DMS 273 (cell line): Measurements from ENCODE around the gene PDIA6.
A peak's percentile ranks its signal among the peaks of the same experiment; 100 is the strongest.
"Not testable (repeated sequence)": the region's sequence is repeated elsewhere in the genome, so short reads cannot be mapped to it uniquely, and the experiment has no call there.

Experiments used
- DNase-seq: peaks from one replicate; lab custom pipeline; 2025; ENCODE audit not compliant: unreplicated experiment; lab: John Stamatoyannopoulos, UW

PDIA6 gene

DNA sequence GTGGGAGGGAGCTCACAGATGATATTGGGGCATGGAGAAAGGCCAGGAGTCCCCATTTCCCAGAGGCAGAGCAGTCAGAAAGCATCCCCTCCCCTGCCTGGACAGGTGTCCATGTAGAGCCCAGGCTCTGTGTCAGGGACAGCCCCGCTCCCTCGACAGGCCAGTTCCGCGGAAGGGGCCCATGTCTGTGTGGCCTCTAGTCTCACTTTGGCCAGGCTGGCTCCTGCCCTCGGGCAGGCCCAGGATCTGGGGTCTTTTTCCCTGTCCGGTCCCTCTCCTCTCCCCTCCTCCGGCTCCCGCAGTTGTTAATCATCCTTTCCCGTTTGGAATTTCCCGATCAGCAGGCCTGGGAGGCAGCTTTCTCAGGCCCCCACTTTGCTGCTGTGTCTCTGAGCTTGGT, 20.4 kb upstream of the PDIA6 start:
- no peak for DNase-seq

DNA sequence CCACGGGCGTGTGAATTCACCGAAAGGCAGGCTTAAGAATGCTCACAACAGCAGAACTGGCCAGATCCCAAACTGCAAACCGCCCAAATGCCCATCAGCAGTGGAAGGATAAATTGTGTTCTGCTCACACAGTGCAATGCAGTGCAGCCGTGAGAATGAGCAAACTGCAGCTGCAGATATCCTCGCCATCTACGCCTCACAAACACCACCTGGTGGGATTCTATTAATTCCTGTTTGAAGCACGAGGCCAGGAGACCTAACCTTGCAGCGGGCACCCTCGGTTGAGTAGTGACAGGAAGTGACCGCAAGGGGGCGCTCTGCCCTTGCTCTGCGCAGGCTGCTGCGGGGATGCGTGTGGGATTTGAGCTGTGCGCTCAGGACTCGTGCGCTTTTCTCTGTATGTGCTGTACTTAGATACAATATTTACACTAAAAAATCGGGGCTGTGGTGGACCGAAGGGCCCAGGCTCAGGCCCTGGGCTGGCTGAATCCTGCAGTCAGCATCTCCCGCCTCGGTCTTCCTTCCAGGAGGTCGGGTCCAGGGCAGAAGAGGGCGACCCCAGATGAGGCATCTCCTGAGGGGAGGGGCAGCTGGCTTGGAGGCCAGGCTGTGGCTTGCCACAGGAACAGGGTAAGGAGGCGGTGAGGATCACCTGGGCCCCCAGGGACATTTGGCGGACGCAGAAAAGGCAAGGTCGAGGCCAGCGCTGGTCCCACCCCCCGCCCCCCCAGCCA, 19.8 kb upstream of the PDIA6 start:
- DNase-seq = peak; percentile 94

DNA sequence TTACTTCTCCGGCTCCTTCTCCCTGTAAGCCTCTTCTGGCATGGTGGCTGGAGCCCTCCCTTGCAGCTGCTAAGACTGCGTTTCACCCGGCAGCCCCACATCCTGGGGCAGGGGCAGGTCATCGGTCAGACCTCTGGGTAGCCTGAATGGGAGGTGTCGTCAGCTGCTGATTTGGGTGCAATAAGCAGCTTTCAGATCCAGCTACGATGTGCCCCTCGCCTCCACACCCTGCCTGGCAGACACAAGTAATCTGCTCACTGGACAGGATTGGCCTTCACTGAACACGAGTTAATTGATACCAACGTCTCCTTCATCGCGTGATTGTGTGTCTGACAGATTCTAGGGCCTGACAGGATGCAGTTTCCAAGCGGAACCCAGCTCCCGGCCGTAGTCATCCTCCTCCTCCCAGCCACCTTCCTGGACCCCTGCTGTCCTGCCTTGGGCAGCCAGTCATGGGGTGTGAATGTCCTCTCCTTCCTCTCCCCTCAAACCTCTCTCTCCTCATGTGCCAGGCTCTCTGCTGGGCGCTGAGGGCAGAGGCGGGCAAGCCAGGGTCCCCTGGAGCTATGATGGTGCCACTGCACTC, 18.9 kb upstream of the PDIA6 start:
- DNase-seq = no peak

DNA sequence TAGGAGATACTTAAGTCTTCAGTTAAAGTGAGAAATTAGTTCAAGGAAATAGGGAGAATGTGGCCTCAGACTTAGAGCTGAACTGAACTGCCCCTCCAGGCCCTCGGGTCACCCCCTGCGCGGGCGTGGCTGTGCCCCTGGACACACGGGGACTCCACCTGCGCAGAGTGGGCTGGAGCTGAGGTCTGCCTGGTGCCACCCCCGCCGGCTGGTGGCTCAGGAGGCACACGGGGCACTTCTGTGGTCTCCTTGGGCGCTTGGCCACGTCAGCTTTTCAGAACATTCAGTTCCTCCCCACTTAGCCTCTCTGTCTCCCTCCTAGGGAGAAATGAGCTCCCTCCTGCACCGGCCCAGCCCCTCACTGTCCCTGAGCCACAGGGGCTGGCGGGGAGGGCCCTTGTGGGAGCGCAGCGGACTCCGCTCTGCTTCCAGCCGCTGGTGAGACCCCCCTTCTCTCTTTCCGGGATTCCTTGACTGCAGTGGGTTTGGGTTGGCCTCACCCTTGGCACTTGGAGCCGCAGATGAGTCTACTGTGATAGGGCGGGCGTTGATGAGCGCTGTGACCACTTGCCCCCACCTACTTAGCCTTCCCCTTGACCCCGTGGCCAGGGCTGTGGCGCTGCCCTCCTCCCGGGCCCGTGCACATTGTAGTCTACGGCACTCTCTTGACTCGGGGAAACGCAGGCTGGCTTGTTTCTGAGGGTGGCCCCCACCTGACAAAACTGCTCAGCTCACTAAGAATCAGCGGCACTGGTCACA, 18.2 kb upstream of the PDIA6 start:
- no peak for DNase-seq

DNA sequence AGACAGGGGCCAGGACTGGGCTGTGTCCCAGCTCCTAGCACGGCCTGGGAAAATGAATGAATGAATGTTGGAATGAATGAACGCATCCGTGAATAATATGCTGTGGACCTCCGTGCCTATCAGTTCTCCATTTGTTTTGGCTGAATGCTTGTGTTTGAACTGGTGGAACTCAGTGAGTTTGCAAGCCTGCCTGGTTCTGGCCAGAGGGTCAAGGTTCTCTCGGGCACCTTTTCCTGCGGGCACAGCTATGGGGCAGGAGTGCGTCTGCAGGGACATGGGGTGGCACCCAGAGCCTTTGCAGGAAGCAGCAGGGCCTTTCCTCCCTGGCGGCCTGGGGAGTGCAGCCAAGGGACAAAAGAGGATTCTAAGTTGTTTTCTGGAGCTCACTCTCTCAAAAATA, 17.6 kb upstream of the PDIA6 start:
- no peak for DNase-seq

DNA sequence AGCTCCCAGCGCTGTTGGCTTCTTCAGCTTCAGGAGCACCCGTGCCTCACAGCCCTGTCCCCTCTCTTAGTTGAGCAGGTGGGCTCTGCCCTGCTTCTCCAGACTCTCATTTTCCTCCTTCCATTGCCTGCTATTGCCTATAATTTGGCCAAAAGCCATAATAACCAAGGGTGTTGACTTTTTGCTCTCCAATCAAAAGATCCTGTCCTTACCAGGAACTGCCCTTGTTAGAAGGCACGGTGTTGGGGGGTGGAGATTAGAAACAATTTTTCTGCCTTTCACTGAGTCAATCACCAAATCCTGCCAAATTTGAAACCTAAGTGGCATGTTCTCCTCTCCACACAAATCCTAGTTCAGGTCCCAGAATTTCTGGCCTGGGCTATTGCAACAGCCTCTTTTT, 16.7 kb upstream of the PDIA6 start:
- no peak for DNase-seq

DNA sequence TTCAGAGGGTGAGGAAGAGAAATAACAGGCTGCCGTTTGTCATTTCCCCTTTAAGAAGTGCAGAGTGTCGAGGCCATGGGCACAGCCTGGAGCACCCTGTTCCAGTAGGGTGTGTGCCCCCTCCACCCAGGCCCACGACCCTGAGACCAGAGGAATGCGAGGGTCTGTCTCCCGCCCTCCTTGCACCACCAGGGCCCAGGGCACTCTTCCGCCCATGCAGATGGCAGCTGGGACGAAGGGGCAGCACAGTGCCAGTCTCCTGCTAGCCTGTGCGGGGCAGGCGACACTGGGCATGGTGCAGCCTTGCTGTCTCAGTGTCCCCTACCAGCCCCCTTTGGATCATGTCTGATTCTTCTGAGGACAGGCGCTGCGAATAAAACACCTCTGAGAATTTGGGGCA, 15.8 kb upstream of the PDIA6 start:
- no peak for DNase-seq

DNA sequence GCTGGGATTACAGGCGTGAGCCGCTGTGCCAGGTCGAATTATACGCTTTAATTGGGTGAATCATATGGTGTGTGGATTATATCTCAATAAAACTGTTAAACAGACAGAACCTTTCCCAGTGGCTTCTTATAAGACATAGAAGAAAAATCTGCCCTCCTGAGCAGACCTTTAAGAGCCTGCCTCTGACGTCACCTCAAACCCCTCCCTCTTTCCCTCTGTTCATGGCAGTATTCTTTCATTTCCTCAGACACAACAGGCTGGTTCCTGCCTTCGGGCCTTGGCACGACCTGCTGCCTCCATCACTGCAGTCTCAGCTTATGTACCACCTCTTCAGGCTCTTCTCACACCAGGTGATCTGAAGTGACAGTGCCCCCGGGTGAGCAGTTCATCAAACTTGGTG, 14.0 kb upstream of the PDIA6 start:
- no peak for DNase-seq

DNA sequence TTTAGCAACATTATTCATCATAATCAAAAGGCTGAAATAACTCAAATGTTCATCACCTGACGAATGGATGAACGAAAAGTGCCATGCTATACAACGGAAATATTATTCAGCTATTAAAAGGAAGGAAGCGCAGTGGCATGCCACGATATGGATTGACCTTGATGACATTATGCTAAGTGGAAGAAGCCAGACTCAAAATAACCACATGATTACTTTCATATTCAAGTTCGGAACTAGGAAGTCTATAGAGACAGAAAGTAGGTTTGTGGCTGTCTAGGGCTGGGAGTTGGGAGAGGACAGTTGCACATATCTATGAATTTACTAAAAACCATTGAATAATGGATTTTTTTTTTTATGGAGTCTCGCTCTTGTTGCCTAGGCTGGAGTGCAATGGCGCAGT, 13.4 kb upstream of the PDIA6 start:
- no peak for DNase-seq

DNA sequence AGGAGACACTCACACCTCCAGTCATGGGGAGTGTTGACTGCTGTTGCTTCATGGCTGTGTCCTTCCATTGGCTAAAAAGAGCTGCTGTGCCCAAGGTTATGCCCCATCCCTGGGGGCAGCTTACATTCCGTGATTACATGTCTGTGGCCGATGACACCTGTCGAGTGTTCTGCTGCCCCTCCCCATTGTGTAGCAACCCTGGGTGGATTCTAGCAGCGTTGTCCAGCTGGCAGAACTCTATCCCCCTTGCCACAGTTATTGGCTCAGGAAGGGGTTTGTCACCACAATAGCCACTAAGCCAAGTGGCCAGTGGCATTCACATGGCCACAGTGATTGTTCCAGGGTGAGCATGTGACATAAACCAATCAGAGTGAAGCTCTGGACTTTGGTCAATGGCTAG, 11.6 kb upstream of the PDIA6 start:
- no peak for DNase-seq

DNA sequence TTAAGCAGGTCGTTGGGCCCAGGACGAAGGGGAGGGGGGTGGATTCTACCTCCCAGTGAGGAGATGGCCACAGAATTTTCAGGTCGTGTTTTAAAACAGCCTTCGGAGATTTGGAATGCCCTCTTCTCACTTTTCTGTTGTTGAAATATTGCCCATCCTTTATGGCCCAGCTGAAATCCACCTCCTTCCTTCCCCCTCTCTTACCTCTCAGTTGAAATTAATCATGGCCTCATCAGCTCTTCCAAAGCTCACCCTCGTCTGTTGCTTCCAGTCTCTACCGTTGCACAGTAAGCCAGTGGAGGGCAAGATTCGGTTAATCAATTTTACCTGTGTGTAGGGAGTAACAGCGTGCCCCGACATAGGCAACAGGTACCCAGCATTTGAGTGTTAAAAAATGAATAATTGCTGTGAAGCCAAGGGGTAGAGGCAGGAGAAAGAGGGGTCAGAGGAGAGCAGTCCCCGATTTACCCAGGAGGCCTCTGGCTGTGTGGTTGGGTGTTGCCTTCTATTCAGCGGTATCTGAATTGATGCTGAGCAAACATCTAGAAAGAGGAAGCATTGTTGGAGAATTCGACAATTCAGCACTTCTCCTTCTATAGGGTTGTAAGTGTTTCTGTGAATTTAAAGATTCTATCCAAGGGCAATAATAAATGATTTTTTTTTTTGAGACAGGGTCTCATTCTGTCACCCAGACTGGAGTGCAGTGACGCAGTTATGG, 8.6 kb upstream of the PDIA6 start:
- no peak for DNase-seq

DNA sequence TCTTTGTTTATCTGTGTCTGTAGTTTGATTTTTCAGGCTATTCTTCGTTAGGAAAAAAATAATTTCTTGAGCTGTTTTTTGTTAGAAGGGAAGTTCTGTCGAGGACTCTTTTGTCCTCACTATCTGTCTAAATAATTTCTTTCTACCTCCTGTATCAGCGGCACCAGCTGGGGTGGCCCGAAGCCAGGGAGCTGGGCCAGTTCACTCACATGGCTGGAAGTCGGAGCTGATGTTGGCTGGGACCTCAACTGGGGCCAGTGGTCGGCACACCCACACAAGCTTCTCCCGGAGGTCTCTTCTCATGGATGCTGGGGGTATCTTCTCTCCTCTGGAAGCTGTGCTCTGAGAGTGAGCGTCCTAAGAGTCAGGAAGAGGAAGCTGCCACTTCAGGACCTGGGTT, 8.0 kb upstream of the PDIA6 start:
- DNase-seq = peak; percentile 27

DNA sequence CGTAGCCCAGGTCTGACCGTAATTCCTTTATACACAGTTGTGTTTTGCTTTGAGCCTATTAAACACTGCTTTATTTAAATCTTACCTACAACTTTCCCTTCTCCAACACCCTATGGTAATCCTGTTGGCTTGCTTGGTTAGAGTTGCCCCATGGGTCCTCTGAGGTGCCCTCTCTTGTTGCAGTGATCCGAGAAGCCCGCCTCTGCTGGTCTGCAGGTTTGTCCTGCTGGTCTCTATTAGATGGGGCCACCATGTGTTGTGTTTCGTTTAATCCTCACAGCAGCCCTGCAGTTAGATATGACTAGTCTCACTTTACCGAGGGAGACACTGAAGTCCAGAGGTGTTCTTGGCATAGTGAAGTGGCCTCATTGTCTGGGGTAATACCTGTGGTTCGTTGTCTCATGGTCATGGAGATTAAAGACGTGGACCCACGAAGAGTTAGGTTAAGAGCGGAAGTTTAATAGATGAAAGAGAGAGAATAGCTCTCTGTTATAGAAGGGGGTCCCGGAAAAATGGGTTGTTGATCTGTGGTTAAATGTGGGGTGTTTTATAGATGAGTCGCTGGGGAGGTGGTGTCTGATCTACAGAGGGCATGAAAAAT, 7.2 kb upstream of the PDIA6 start:
- DNase-seq = no peak

DNA sequence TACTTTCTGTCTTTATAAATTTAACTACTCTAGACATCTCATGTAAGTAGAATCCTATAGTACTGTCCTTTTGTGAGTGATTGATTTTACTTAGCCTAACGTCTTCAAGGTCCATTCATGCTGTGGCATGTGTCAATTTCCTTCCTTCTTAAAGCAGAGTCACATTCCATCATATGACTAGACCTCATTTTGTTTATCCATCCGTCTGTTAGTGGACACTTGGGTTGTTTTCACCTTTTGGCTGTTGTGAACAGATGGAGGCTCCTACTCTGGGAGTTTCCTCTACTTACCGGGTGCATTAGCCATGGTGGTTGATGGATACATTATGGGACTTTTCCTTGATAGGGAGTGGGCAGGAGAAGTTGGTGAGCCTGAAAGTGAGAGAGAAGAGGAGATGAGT, 6.4 kb upstream of the PDIA6 start:
- DNase-seq = no peak

DNA sequence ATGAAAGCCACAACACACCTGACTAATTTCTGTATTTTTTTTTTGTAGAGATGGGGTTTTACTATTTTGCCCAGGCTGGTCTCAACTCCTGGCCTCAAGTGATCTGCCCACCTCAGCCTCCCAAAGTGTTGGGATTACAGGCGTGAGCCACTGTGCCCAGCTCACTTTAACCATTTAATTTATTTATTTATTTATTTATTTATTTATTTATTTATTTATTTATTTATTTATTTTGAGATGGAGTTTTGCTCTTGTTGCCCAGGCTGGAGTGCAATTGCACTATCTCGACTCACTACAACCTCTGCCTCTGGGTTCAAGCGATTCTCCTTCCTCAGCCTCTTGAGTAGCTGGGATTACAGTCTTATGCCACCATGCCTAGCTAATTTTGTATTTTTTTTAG, 5.7 kb upstream of the PDIA6 start:
- not testable (repeated sequence) for DNase-seq

DNA sequence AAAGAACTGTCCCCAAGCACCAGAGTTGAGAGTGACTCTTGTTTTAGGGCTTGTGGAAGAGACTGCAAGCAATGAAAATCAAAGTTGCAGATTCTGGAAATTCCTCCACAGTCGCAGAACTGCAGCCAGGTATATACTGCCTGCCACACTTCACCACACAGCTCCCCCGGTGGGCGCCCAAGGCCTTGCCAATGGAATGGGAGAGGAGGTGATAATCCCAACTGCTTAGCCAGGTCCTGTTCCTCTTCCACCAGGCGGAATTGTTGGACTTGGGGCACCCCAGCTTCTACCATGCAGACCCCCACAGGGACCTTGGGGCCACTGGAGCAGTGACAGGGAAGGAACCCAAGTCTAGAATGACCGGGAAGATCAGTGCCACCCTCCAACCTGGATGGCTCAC, 4.8 kb upstream of the PDIA6 start:
- DNase-seq = peak; percentile 28

DNA sequence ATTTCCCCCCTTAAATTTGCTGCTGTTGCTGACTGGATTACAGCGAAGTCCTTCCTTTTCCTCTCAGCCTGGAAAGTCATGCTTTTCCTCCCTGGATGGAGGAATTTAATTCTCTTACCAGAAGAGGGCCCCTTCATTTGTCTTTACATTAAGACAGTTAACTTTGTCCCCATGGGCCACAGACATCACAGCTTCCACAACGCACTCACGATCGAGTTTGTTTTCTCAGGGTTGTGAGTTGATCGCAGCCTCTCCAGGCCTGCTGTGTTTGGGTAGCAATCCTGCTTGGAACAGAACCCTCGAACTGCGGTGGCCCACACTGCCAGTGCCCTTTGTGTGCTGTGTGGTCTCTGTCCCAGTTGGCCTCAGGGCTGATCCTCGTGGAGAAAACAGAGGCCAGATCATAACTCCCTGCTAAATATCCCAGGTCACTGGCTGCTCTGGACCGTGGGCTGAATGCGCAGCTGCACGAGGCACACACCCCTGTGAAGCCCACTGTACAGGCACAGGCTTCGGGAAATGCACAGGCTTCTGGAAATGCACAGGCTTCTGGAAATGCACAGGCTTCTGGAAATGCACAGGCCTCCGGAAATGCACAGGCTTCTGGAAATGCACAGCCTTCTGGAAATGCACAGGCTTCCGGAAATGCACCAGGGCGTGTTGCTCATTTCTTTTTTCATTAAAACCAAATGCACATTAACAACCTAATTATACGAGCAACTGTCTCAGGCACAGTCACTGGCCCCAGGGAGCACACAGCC, 2.2 kb upstream of the PDIA6 start:
- peak; percentile 19 for DNase-seq

DNA sequence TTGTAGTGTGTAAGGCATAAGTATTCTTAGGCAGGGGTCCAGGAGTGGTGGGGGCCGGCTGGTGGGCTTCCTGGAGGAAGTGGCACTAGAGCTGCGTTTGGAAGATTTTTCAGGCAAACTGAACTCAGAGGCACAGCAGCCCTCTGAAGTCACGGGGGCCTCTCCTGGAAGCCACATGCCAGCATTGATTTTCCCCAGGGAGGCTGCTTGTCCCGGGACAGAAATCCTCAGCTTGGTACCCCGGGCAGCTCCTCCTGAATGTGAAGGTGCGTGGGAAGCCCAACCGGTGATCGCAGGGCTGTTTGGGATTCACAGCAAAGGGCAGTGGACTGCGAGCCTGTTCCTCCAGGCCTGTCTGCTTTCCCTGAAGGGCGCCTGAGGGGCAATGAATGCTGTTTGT, 1.6 kb upstream of the PDIA6 start:
- no peak for DNase-seq

DNA sequence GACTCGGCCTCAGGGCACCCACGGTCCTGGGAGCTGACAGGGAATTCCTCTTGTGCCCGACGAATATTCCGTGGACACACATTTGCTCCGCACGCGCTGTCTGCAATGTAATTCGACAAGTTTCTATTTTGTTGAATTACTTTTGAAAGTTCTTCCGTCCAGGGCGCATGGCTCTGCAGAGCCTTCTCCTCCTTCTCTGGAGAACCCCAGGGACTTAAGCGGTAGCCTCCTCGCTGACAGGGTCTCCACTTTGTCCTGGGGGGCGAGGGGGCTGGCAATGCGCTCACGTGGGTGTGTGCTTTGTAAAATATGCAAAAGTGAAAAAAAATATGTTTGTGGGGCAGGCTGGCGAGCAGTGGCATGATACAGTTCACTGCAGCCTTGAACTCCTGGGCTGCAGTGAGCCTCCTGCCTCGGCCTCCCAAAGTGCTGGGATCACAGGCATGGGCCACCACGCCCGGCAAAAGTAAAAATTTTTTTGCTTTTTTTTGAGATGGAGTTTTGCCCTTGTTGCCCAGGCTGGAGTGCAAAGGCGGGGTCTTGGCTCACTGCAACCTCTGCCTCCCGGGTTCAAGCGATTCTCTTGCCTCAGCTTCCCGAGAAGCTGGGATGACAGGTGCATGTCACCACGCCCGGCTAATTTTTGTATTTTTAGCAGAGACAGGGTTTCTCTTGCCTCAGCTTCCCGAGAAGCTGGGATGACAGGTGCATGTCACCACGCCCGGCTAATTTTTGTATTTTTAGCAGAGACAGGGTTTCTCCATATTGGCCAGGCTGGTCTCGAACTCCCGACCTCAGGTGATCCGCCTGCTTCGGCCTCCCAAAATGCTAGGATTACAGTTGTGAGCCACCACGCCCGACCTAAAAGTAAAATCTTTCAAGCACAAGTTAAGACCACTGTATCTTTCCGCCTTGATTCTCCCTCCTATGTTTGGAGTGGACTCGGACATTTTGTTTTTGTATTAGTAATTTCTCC, 866 bp upstream of the PDIA6 start:
- DNase-seq = not testable (repeated sequence)
